Measurements from ENCODE around the gene RNF149.

The RNF149 gene

DNA sequence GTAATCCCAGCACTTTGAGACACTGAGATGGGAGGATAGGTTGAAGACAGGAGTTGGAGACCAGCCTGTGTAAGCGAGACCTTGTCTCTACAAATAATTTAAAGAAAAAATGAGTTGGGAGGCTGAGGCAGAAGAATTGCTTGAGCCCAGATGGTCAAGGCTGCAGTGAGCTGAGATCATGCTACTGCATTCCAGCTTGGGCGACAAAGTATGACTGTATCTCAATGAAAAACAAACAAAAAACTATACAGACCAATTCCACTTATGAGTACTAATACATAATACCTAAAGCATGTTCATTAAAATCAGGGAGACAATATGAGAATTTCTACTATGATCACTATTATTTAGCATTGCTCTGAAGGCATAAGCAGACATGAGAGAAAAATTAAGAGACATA is 12.6 kb downstream of the RNF149 start:
- no peak for DNase-seq (ENCODE audit: low read depth)

DNA sequence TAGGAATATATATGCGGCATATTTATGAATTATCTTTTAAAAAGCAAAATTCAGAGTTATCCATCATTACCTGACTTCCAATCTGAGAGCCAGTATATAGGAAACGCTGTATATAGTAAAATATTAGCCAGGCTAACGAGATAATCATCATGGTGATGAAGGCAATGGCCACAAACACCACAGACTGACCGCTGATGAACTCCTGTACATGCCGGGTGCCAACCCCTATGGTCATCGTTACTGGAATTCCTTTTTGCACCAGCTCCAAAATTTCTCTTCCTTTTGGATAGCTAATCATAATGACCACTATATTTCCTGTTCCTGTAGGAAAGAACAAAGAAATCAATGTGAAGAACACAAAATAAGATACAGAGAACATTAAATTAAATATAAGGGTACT is 13.6 kb downstream of the RNF149 start:
- DNase-seq (ENCODE audit: low read depth): no peak

DNA sequence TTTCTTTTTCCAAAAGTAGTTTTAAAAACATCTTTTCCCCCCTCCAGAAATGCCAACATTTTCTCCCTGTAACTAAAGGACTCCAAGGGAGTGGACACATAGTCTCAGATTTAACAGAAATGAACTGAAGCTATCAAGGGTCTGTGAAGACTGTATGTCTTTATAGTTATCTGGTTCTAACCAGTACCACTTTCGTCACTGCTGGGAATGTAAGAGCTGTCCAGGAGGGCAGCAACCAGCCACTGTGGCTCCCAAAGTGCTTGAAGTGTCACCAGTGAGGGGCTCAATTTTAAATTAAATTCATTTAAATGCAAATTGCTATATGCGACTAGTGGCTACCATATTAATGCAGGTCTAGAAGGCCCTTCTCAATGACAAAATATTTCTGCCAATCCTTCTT is 15.0 kb downstream of the RNF149 start:
- no peak for DNase-seq (ENCODE audit: low read depth)

DNA sequence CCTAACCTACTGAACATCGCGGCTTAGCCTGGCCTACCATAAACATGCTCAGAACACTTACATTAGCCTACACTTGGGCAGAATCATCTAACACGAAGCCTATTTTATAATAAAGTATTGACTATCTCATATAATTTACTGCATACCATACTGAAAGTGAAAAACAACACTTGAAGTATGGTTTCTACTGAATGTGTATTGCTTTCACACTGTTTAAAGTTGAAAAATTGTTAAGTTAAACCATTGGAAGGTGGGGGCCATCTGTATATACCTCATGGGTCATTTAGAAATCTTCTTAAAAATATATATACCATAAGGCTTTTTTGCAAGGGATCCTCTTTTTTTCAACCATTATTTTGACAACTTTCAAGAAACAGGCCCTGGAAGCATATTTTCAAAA is 16.5 kb downstream of the RNF149 start:
- no peak for DNase-seq (ENCODE audit: low read depth)

DNA sequence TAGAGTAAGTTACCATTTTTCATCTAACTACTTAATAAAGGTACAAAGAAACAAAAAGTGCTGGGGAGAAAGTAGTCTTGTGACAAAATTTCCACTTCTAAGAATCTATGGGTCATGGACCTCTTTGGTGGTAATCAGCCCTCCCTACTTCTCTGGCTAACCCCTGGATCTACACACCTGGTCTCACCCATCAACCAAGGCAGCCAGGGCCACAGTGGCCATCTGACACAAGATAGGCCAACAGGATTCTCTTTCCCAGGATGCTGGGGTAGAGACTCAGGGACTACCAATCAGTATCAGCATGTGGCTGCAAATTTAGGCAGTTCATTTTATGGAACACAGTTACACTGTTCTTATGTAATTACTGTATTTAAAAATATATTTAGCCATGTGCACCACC is 17.8 kb downstream of the RNF149 start:
- no peak for DNase-seq (ENCODE audit: low read depth)

DNA sequence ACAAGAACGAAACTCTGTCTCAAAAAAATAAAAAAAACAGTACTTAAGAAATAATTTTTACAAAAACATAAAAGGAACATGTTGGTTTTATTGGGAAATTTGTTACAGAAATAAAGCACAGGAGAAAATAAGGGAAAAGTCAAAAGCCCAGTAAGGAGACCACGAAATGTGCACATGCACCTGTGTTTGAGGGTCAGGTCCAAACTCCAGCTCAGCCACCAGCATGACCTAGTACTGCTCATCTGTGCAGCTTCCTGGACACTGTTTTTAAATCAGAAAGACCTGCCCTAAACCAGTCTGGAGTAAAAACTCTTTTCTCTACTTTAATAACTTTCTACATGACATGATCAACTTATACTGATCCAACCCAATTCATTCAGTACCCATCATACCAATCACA is 21.2 kb downstream of the RNF149 start:
- DNase-seq (ENCODE audit: low read depth): no peak

DNA sequence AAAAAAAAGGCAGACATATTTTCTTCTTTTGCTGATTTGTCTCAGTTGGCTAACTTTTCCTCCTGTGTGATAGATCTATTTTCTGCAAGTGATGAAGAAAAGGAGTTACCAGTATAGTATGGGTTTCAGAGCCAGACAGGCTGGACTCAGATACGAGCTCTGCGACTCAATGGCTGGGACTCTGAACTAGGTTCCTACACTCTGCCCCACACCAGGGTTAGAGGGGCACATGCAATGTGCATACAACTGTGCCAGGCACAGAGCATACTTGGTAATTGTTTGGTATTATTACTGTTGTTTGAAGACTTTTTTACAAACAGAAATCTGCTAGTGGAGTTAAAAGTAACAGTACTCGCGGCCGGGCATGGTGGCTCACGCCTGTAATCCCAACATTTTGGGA is 21.8 kb downstream of the RNF149 start:
- DNase-seq (ENCODE audit: low read depth): no peak

DNA sequence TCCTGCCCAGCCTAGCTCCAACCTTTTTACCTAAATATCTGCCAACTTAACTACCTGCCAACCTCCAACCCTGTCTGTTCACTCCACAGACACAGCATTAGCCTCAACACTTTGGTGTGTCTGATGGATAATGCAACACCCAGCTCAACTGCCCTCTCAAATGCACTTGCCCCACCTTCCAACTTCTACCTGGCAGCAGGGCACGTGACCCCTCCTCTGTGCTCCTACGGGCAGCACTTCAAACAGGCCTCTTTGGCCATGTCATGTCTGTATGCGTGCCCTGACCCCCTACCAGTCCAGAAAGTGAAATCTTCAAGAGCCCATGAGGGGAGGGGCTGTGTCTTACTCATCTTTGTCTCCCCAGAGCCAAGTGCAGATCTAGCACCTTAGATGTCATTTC is 25.5 kb downstream of the RNF149 start:
- no peak for DNase-seq (ENCODE audit: low read depth)

DNA sequence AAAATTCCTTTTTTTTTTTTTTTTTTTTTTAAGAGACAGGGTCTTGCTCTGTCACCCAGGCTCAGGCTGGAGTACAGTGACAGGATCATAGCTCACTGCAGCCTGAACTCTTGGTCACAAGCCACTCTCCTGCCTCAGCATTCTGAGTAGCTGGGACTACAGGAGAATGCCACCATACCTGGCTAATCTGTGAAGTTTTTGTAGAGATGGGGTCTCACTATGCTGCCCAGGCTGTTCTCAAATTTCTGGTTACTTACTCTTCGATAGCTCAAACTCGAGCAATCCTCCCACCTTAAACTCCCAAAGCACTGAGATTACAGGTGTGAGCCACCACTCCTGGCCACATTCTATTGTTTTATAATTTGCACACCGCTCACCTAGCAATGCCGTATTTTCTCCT is 27.0 kb downstream of the RNF149 start:
- DNase-seq (ENCODE audit: low read depth): no peak

DNA sequence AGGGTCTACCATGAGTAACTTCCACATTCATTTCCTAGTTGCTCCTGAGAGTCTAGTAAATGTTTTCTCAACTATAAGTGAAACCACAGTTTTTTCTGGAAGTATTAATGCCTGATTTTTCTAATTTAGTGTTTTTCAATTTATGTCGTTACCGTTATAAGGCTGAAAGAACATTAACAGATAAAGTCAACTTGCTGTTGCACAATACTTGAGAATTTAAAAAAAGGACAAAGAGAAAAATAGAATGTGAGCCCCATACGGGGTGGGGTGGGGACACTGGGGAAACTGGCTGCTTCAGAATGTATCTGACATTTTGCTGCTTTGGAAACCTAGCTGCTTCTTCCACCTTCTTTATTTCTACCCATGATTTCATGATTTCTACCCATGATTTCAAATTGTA is 29.6 kb downstream of the RNF149 start:
- DNase-seq (ENCODE audit: low read depth): no peak

DNA sequence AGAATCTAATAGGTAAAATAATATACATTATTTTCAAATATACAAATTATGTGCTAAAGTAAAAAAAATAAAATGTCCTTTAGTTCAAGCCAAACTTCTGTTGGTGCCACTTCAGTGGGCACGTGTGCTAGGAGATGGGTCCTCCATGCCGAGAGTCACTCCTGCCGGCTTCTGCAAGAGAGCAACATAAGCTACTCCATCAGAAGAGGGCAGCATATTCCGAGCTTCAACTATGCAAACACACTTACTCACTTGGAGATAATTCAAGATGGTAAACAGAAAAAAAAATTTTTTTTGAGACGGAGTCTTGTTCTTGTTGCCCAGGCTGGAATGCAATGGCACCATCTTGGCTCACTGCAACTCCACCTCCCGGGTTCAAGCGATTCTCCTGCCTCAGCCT is 31.4 kb downstream of the RNF149 start:
- no peak for DNase-seq (ENCODE audit: low read depth)

DNA sequence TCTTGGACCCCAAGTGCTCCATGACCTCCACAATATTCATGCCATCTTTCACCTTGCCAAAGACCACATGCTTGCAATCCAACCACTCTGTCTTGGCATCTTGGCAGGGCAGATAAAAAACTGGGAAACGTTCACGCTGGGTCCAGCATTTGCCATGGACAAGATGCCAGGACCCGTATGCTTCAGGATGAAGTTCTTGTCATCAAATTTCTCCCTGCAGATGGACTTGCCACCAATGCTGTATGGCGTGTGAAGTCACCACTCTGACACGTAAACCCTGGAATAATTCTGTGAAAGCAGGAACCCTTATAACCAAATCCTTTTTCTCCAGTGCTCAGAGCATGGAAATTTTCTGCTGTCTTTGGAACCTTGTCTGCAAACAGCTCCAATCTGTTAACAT is 34.4 kb downstream of the RNF149 start:
- no peak for DNase-seq (ENCODE audit: low read depth)

DNA sequence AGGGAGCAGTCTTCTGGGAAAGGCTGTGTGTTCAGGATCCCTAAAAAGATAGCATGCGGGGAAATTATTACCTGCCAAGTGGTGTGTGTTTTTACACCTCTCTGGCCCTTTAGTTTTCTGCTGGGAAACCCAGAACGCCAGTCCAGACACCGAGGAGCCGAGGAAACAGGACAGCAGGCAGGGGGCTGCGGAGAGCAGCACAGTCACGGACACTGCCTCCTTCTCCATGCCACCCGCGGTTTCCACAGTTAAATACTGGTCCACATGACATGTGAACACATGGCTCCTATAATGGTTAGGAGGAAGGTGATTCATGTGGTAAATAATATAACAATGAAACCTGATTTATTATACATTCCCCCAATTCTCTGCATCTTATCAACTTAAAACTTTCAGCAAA is 35.4 kb downstream of the RNF149 start:
- DNase-seq (ENCODE audit: low read depth): no peak

DNA sequence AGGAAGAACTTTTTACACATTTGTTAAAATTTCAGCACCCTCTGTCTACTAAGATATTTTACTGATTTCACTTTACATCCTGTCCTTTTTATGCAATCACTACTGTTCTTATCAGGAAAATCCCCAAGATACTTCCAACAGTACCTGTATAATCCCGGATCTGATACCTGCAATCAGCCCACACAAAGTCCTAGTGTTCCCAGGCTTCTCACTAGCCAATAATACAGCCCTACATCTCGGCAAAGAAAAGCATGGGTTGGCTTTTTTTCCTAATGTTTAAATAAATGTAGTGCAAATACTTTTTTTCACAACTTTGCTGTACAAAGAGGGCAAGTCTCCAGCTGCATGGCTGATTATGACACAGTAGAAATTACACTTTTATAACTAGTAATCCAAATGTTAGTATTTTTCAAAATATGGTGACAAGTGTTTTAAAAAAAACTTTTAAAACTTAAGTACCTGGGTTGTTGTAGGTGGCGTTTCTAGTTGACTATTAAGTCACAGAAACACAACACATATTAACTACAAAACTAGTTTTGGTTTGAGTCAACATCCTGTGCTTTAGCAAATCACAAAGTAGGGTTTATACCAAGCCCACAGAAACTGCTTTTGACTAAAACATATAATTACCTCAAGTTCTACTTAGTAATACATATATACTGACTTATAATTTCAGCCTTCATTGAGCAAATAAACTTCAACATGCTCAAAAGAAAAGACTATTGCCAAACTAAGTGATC is 36.3 kb downstream of the RNF149 start:
- no peak for DNase-seq (ENCODE audit: low read depth)

DNA sequence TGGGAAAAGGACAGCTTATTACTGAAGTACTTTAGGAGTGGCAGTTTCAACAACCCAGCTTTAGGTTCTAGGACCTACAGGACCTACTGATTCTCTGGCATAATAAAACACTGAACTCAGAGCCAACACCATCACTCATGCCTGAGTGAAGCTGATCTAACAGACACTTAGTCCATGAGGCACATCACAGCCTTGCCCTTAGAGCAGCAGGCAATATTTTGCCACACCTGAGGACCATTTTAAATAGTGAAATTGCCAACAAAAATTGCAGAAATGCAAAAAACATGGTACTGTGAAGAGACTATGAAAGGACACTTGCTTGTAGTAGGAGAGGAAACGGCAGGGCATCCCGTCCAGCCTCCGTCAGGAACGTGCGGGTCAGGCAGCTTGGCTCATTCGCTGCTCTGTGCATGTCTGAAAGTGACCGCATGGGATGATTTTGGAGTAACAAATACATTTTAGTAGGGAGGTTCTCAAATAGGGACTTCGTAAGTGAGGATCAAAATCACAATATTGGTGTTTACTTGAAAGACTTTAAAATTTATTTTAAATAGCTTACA is 37.7 kb downstream of the RNF149 start:
- no peak for DNase-seq (ENCODE audit: low read depth)

DNA sequence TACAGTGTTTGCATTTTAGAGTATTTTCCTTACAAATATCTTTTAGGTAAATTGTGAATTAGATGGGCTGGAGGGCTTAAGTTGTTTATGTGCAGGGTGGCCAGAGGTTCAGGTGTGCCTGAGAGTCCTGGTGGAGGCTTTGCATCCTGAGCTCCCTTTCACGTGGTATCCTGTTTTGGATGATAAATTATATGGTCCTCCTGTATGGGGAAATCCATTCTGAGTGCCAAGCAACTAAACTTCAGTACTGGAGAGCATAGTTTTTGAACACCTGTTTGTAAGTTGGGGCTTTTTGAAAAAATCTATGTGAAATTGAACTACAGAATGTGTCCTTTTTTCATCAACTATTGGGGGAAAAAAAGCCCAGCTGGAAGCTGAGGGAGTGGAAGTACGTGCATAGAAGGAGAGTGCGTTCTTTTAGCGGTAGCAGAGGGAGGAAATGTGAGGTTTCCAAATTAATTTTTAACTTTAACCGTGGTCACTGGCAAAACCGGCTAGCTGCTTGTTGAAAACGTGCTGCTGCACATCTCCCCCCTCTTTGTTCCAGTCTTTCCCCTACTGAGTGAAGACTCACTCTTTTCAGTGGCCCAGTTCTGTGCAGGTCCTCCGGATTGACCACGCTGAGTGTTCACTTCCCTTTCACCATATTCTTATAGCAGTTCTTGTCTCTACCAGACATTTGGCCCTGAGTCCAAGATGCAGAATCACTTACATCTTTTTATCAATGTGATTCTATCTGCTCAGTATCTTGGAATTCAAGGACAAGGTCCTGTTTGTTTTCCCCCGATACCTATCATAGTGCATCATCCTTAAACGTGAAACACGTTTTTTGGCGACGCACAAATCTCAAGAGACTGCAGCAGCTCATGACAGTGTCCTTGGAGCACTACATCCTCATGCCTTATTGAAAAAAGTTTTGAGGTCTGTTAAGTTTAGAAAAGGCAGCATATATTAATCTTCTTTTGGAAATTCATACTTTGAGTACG is 40.5 kb downstream of the RNF149 start:
- no peak for DNase-seq (ENCODE audit: low read depth)

DNA sequence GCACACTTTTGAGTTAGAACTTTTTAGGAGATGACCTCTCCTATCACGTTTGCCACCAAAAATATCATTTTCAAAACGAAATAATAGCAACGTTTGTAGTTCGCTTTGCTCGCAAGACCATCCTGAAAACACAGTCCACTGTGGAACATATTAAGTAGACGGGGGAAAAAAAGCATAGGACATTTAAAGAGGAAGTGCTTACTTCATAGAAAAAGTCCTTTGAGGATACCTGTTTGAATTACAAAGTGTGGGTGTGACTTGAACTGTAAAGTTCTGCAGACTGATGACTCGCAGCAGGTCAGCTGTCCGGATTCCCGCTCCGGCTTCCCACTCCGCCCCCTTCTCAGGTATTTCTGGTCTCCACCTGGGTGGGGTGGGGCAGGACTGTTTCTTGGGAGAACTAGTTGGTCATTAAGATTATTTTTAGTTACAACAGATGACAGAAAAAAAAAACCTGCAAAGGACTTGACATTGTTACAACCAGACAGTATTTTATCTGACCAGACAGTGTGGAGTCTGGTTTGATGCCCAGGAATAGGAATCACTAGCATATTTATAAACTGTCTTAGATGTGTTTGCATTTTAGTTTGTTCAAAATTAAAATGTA is 42.5 kb downstream of the RNF149 start:
- DNase-seq (ENCODE audit: low read depth): no peak

DNA sequence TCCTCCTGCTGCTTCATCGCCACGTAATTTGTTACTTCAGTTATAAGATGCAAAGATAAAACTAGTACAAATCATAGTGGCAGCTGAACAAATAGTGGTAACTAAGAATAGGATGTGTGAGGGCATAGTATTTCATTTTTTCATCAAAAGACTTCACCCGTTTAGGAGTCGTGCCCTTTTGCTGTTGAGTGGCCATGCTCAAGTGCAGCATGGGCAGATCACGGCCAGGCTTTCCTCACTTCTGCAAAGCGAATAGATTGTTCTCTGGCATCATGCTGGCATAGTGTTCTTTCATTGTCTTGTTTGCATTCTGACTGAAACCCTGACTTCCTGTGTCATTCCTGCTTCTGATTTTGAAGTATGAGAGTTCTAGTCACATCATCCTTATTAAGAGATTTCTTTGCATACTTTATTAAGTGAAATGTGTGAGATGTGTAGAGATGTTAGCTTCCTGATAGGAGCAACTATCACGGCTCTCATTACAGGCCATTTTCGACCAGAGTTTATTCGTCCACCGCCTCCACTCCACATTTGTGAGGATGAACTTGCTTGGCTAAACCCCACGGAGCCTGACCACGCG is 44.1 kb downstream of the RNF149 start:
- DNase-seq (ENCODE audit: low read depth): no peak

DNA sequence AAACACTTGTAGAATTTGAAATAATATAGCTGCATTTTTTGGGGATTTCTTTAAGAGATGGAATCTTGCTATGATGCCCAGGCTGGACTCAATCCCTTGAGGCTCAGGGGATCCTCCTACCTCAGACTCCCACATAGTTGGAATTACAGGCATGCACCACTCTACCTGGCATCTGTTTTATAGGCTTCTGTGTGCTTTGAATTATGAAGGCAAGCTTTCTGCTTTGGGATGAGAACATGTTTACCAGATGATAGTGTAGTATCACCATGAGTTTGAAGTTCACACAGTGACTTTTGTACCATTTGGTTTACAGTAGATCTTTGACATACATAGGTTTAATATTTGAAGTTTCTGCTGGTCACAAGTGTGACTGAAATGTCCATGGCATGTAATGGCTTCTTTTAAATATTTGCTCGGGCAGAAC is 45.1 kb downstream of the RNF149 start:
- DNase-seq (ENCODE audit: low read depth): no peak

DNA sequence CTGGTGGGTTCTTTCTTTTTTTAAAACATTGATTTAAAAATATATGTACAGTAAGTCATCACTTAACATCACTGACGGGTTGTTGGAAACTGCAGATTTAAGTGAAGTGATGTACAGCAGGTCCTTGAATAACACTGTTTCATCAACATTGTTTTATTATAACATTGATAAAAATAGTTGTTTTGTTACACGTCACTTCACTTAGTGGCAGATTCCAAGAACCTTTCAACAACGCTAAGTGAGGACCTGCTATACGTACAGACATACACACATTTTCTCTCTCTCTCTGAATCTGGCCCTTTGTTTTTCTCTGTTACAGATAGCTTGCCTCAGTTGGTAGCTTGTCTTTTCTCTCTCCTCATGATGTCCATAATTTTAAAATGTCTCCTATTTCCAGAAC is 46.4 kb downstream of the RNF149 start:
- DNase-seq (ENCODE audit: low read depth): no peak

DNA sequence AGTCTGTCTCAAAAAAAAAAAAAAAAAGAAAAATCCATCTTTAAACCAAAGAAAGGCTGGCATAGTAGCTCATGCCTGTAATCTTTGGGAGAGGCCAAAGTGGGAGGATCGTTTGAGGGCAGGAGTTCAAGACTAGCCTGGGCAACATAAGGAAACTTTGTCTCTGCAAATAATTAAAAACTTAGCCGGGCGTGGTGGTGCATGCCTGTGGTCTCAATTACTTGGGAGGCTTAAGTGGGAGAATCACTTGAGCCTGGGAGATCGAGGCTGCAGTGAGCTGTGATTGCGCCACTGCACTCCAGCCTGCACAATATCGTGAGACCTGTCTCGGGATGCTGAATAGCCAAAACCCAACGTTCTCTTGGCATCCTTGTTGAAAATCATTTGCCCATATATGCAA is 49.7 kb downstream of the RNF149 start:
- no peak for DNase-seq (ENCODE audit: low read depth)

DNA sequence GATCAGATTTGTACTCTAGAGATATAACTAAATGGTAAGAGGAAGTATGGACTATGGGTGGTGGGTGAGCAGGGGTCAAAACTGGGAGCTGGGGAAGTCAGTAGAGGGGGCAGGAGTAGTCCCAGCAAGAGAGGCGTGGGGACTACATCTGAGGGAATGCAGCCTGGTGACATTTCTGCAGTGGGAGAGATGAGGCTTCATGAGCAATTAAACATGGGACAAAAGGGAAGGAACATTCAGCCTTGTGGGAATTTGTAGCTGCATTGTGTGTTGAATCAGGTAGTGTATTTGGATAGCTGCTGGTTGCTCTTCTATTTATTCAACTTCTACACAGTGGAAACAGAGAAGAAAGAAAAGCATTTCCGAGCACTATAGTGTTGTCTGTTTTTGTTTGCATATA is 52.2 kb downstream of the RNF149 start:
- DNase-seq (ENCODE audit: low read depth): no peak

All from stimulated activated CD8-positive, alpha-beta memory T cell treated with anti-CD3 and anti-CD28 coated beads, Interleukin-7, amount 100 ng/mL, for 24 hours (primary cell).